8988T (cell line): ENCODE results near the gene RRP7A.
"Not testable (repeated sequence)": the region's sequence is repeated elsewhere in the genome, so short reads cannot be mapped to it uniquely, and the experiment has no call there.

ENCODE experiments used
- DNase-seq: peaks from one replicate; pipeline ENCODE4 v3.0.0; 2011

RRP7A gene

GRCh38 chr22:42535082-42535731, 15.6 kb upstream of the RRP7A start:
- DNase-seq, result not testable (repeated sequence)

GRCh38 chr22:42533638-42533977, 14.0 kb upstream of the RRP7A start:
- no peak for DNase-seq

- DNase-seq, result not testable (repeated sequence)
Observed at GRCh38 chr22:42531401-42532084, 11.9 kb upstream of the RRP7A start.

- not testable (repeated sequence) for DNase-seq
Observed at GRCh38 chr22:42529435-42529834, 9.8 kb upstream of the RRP7A start.

- no peak for DNase-seq
Observed at GRCh38 chr22:42528591-42529307, 9.2 kb upstream of the RRP7A start.

GRCh38 chr22:42522546-42522945, 3.0 kb upstream of the RRP7A start:
- no peak for DNase-seq

- DNase-seq, result no peak
Observed at GRCh38 chr22:42521228-42521546, 1.6 kb upstream of the RRP7A start.

- not testable (repeated sequence) for DNase-seq
Observed at GRCh38 chr22:42518638-42519524, 715 bp downstream of the RRP7A start.

GRCh38 chr22:42517103-42517502, 2.5 kb downstream of the RRP7A start:
- DNase-seq, result not testable (repeated sequence)

- DNase-seq, result no peak
Observed at GRCh38 chr22:42515896-42516295, 3.7 kb downstream of the RRP7A start.

- DNase-seq, result not testable (repeated sequence)
Observed at GRCh38 chr22:42515304-42515703, 4.3 kb downstream of the RRP7A start.

- DNase-seq, result not testable (repeated sequence)
Observed at GRCh38 chr22:42514331-42514730, 5.3 kb downstream of the RRP7A start.

- not testable (repeated sequence) for DNase-seq
Observed at GRCh38 chr22:42512273-42512990, 7.2 kb downstream of the RRP7A start.

- no peak for DNase-seq
Observed at GRCh38 chr22:42511401-42511891, 8.2 kb downstream of the RRP7A start.

GRCh38 chr22:42509548-42509947, 10.0 kb downstream of the RRP7A start:
- DNase-seq, result no peak

- not testable (repeated sequence) for DNase-seq
Observed at GRCh38 chr22:42508975-42509364, 10.6 kb downstream of the RRP7A start.

- DNase-seq, result not testable (repeated sequence)
Observed at GRCh38 chr22:42508327-42508974, 11.1 kb downstream of the RRP7A start.

GRCh38 chr22:42500836-42501179, 18.8 kb downstream of the RRP7A start:
- DNase-seq, result no peak

GRCh38 chr22:42500161-42500835, 19.3 kb downstream of the RRP7A start:
- peak; percentile 94 for DNase-seq

GRCh38 chr22:42499773-42500160, 19.8 kb downstream of the RRP7A start:
- not testable (repeated sequence) for DNase-seq

- not testable (repeated sequence) for DNase-seq
Observed at GRCh38 chr22:42495533-42496141, 24.0 kb downstream of the RRP7A start.
